Endothelial cell of umbilical vein (primary cell): ENCODE measurements around the gene NDUFB7. TPM values are rescaled to one million over a fixed set of nuclear protein-coding genes. Genes with fewer than 3 reads are reported as not detected.
"Not testable (repeated sequence)": the region's sequence is repeated elsewhere in the genome, so short reads cannot be mapped to it uniquely, and the experiment has no call there.

ENCODE experiments used
- BruUV-seq: library from RNA; stranded (reverse); fragments of 400-500 nt; replicated peaks from 2 replicates; lab custom pipeline; 2021; lab: Mats Ljungman, UMichigan
- CTCF ChIA-PET: fragments of 300-600, 350-600 bp; sonication (Branson Sonifier 250); formaldehyde crosslinking; loops from one replicate; lab custom pipeline; 2021; ENCODE audit warnings: antibody characterized with exemption, inconsistent platforms; lab: Charles Lee
- POLR2A ChIA-PET: fragments of 300-600, 350-600 bp; sonication (Branson Sonifier 250); formaldehyde crosslinking; loops from one replicate; lab custom pipeline; 2021; ENCODE audit warnings: antibody characterized with exemption, inconsistent platforms; lab: Charles Lee
- DNase-seq: peaks from one replicate; pipeline ENCODE4 v3.0.0-alpha.2; 2011; ENCODE audit warnings: low read depth, low spot score
- FAIRE-seq: peaks from 2 replicates; lab custom pipeline; 2011; peaks lifted over from hg19 to GRCh38; lab: Jason Lieb, UNC
- H2AFZ ChIP-seq: 2 replicates; pipeline ENCODE4 v1.6.0; 2012; ENCODE audit warnings: low read depth, low read length, control low read depth, inconsistent platforms
- H3K27ac ChIP-seq: 2 replicates; pipeline ENCODE4 v1.5.1; 2011; ENCODE audit warnings: low read depth, mild to moderate bottlenecking, control low read depth, low read length, moderate library complexity; ENCODE audit not compliant: insufficient read depth
- H3K27me3 ChIP-seq, 2 experiments: 2 replicates each; pipeline versions ENCODE4 v1.6.0 to v1.6.1; 2011; ENCODE audit warnings: low read length in 2 of 2, mixed read lengths in 1 of 2; ENCODE audit not compliant: control insufficient read depth in 2 of 2, insufficient read depth in 2 of 2
- H3K36me3 ChIP-seq, 2 experiments: 2 replicates in 1 of 2; 3 replicates in 1 of 2; pipeline ENCODE4 v1.5.1; 2011; ENCODE audit warnings: low read length in 2 of 2, mild to moderate bottlenecking in 1 of 2, moderate library complexity in 1 of 2; ENCODE audit not compliant: control insufficient read depth in 2 of 2, insufficient read depth in 2 of 2; ENCODE audit errors: extremely low read depth in 1 of 2
- H3K4me1 ChIP-seq: 3 replicates; pipeline ENCODE4 v1.5.1; 2011; ENCODE audit warnings: mild to moderate bottlenecking, low read length; ENCODE audit not compliant: control insufficient read depth, insufficient read depth; ENCODE audit errors: extremely low read depth
- H3K4me2 ChIP-seq: 2 replicates; pipeline ENCODE4 v1.6.1; 2011; ENCODE audit warnings: low read length, control low read depth, mixed read lengths; ENCODE audit not compliant: insufficient read depth
- H3K4me3 ChIP-seq, 3 experiments: fragments of 200-600 bp in 1 of 3; sonication (generic), shearing (Covaris generic) in 1 of 3; replicated peaks in 1 of 3; 2 replicates each; pipeline ENCODE4 v1.5.1; 2011 to 2016; ENCODE audit warnings: control low read depth in 3 of 3, low read length in 3 of 3, mild to moderate bottlenecking in 2 of 3, inconsistent platforms in 1 of 3, low read depth in 1 of 3, moderate library complexity in 1 of 3; ENCODE audit not compliant: insufficient read depth in 1 of 3
- H3K79me2 ChIP-seq: 2 replicates; pipeline ENCODE4 v1.6.0; 2012; ENCODE audit warnings: low read length, inconsistent platforms; ENCODE audit not compliant: control insufficient read depth, insufficient read depth
- H3K9ac ChIP-seq: replicated peaks from 2 replicates; pipeline ENCODE3; 2011; ENCODE audit warnings: low read length, control low read depth; ENCODE audit not compliant: insufficient read depth; ENCODE audit errors: extremely low read depth
- H3K9me1 ChIP-seq: replicated peaks from 3 replicates; pipeline ENCODE4 v1.6.0; 2011; ENCODE audit warnings: mild to moderate bottlenecking, low read length; ENCODE audit not compliant: control insufficient read depth, insufficient read depth; ENCODE audit errors: extremely low read depth
- H3K9me3 ChIP-seq: replicated peaks from 2 replicates; pipeline ENCODE4 v1.5.1; 2012; ENCODE audit warnings: low read length, inconsistent platforms; ENCODE audit not compliant: control insufficient read depth, insufficient read depth
- H4K20me1 ChIP-seq: replicated peaks from 2 replicates; pipeline ENCODE3; 2011; ENCODE audit warnings: mild to moderate bottlenecking, low read length; ENCODE audit not compliant: control insufficient read depth, insufficient read depth; ENCODE audit errors: extremely low read depth
- CTCF ChIP-seq, 2 donors: IDR thresholded peaks; 1 replicate in 1 of 2; 2 replicates in 1 of 2; pipeline ENCODE4 v1.5.1; 2011; ENCODE audit warnings: low read length in 2 of 2, mild to moderate bottlenecking in 2 of 2, moderate library complexity in 2 of 2, control low read depth in 1 of 2, inconsistent platforms in 1 of 2, low read depth in 1 of 2; ENCODE audit not compliant: insufficient read depth in 1 of 2; ENCODE audit errors: extremely low read depth in 1 of 2
- EZH2 ChIP-seq: IDR thresholded peaks from 2 replicates; pipeline ENCODE4 v1.6.1; 2012; ENCODE audit warnings: borderline replicate concordance, low read depth, mild to moderate bottlenecking, moderate library complexity, low read length, inconsistent platforms; ENCODE audit not compliant: severe bottlenecking
- FOS ChIP-seq: IDR thresholded peaks from 2 replicates; pipeline ENCODE4 v1.6.1; 2011; ENCODE audit warnings: mild to moderate bottlenecking, low read length, moderate library complexity, borderline replicate concordance; ENCODE audit not compliant: insufficient read depth
- GATA2 ChIP-seq: IDR thresholded peaks from 2 replicates; pipeline ENCODE4 v1.7.0; 2011; ENCODE audit warnings: low read depth, mild to moderate bottlenecking, moderate library complexity, mixed read lengths, low read length; ENCODE audit not compliant: insufficient read length, insufficient read depth
- JUN ChIP-seq: IDR thresholded peaks from 2 replicates; pipeline ENCODE4 v1.6.1; 2011; ENCODE audit warnings: borderline replicate concordance, low read depth; ENCODE audit not compliant: insufficient read length, insufficient read depth
- MAX ChIP-seq: IDR thresholded peaks from 2 replicates; pipeline ENCODE4 v1.6.1; 2011; ENCODE audit not compliant: insufficient read depth, insufficient read length
- MYC ChIP-seq: IDR thresholded peaks from one replicate; pipeline ENCODE4 v1.6.1; 2011; ENCODE audit warnings: mild to moderate bottlenecking, low read depth, low read length
- POLR2A ChIP-seq: IDR thresholded peaks from 2 replicates; pipeline ENCODE4 v1.6.1; 2012; ENCODE audit warnings: low read depth, mild to moderate bottlenecking, control low read depth, low read length
- POLR2AphosphoS5 ChIP-seq: IDR thresholded peaks from 2 replicates; pipeline ENCODE4 v1.6.1; 2012; ENCODE audit warnings: low read depth, mild to moderate bottlenecking, control low read depth, low read length, moderate library complexity; ENCODE audit not compliant: insufficient read depth
- dilution Hi-C: fragments of 300-500 bp; cut with MboI; formaldehyde crosslinking; loops from one replicate; pipeline ENCODE4 v1.15.0; 2019; ENCODE audit warnings: low sequenced_read_pairs; ENCODE audit not compliant: extremely low pct_ligation_motif_present
- intact Hi-C: fragments of 100-400 bp; cut with micrococcal nuclease; formaldehyde crosslinking; loops from one replicate; pipeline ENCODE4 v1.10.0; 2022
- polyA plus RNA-seq, 4 experiments: library from polyadenylated mRNA; depleted of rRNA in 3 of 4; stranded (reverse) in 3 of 4; unstranded in 1 of 4; fragments of >200 nt; gene quantifications; 2 replicates each; pipeline versions ENCODE4 v1.2.1 to v1.2.3, GENCODE V29; 2011 to 2012; ENCODE audit warnings: missing spikeins in 1 of 4
- total RNA-seq: library from RNA; stranded (reverse); gene quantifications from 2 replicates; pipeline ENCODE4 v1.2.3, GENCODE V29; 2021

Gene NDUFB7
- total and polyA plus RNA-seq, 2 donors (not counting 3 experiments of a cell fraction or from before 2014, with no cell fraction given) = 177 to 655 TPM

GRCh38 chr19:14612657-14613056 is 40.8 kb upstream of the NDUFB7 start:
- no peak overlapping the region for H2AFZ ChIP-seq
- dilution Hi-C loops = no loop called here
- H4K20me1 ChIP-seq = no peaks in the 10 kb centered on the region
- no peaks in the 10 kb centered on the region for H3K9me1 ChIP-seq
- POLR2A ChIA-PET = no interaction called here
- no peaks in the 10 kb centered on the region for H3K36me3 ChIP-seq
- BruUV-seq = no TSS peak
- H3K9ac ChIP-seq = no peak overlapping the region
- no peak overlapping the region for H3K4me2 ChIP-seq
- H3K4me1 ChIP-seq = no peaks in the 10 kb centered on the region
- no peak overlapping the region for H3K4me3 ChIP-seq
- H3K27me3 ChIP-seq = no peaks in the 10 kb centered on the region
- H3K27ac ChIP-seq = no peak overlapping the region
- CTCF ChIA-PET = no interaction called here
- H3K79me2 ChIP-seq = no peaks in the 10 kb centered on the region
- intact Hi-C loops = no loop called here
- DNase-seq (no peak), FAIRE-seq (no peak)
- H3K9me3 ChIP-seq = no peaks in the 10 kb centered on the region
- TF ChIP-seq CTCF (IDR thresholded peaks at IDR 0.05; ENCODE audit: extremely low read depth in 1 of 2, insufficient read depth in 1 of 2, low read depth in 1 of 2, low read length in 2 of 2) (no peak), JUN (no peak), GATA2 (no peak), FOS (no peak), MAX (no peak), MYC (no peak), POLR2A (no peak), POLR2AphosphoS5 (no peak), EZH2 (no peak)

- H3K27me3 ChIP-seq, DNase-seq, H3K9me1 ChIP-seq, BruUV-seq, POLR2A ChIA-PET, H3K4me3 ChIP-seq, H2AFZ ChIP-seq, H3K9me3 ChIP-seq, H3K4me2 ChIP-seq, dilution Hi-C loops, FAIRE-seq, H3K36me3 ChIP-seq, H4K20me1 ChIP-seq, H3K27ac ChIP-seq, intact Hi-C loops, H3K4me1 ChIP-seq, H3K9ac ChIP-seq, CTCF ChIA-PET, H3K79me2 ChIP-seq: not testable (repeated sequence)
Observed at GRCh38 chr19:14612242-14612641, 40.4 kb upstream of the NDUFB7 start.
